Colonic mucosa (tissue), 4 donors: ENCODE results near the gene TMEM123. TPM values are rescaled to one million over a fixed set of nuclear protein-coding genes. Genes with fewer than 3 reads are reported as not detected.
"Not testable (repeated sequence)": the region's sequence is repeated elsewhere in the genome, so short reads cannot be mapped to it uniquely, and the experiment has no call there.

Experiments
- DNase-seq: peaks from one replicate; pipeline ENCODE4 v3.0.0-alpha.2; 2020
- H3K27ac ChIP-seq: fragments of 200-600 bp; one replicate; pipeline ENCODE4 v1.8.0; 2021
- H3K27me3 ChIP-seq: fragments of 200-600 bp; one replicate; pipeline ENCODE4 v1.8.0; 2021
- H3K36me3 ChIP-seq: fragments of 200-600 bp; one replicate; pipeline ENCODE4 v1.8.0; 2021
- H3K4me1 ChIP-seq: fragments of 200-600 bp; one replicate; pipeline ENCODE4 v1.8.0; 2021; ENCODE audit warnings: mild to moderate bottlenecking
- H3K4me3 ChIP-seq: fragments of 200-600 bp; one replicate; pipeline ENCODE4 v1.8.0; 2021
- H3K9ac ChIP-seq, 2 donors: one replicate each; pipeline ENCODE4 v1.7.0; 2013; ENCODE audit warnings: control low read depth in 2 of 2, low read depth in 2 of 2, low read length in 2 of 2
- H3K9me3 ChIP-seq: fragments of 200-600 bp; one replicate; pipeline ENCODE4 v1.8.0; 2021
- intact Hi-C: fragments of 100-400 bp; cut with DNase I; formaldehyde crosslinking; loops from one replicate; pipeline ENCODE4 v1.14.1; 2022
- total RNA-seq, 2 donors: library from RNA; stranded (reverse); fragmentation: NEBNext Ultra II Directional in 1 of 2; extraction: Animal tissue kit (Norgen Biotek cat#: 25700) in 1 of 2; gene quantifications; one replicate each; pipeline ENCODE4 v1.2.1, GENCODE V29; 2021
- TF ChIP-seq, protein P1 (sequence below): fragments of 200-600 bp; IDR thresholded peaks from one replicate; pipeline ENCODE4 v1.8.0; 2022; ENCODE audit warnings: antibody characterized with exemption, mild to moderate bottlenecking
- donor health status: healthy.
- donor health status: DM: no; HTN: no; CAD: no.
- donor health status: DM: no; HTN: no; CAD: no.

The TMEM123 gene
- total RNA-seq, 2 donors from 2014 or later: 126 to 175 TPM

DNA sequence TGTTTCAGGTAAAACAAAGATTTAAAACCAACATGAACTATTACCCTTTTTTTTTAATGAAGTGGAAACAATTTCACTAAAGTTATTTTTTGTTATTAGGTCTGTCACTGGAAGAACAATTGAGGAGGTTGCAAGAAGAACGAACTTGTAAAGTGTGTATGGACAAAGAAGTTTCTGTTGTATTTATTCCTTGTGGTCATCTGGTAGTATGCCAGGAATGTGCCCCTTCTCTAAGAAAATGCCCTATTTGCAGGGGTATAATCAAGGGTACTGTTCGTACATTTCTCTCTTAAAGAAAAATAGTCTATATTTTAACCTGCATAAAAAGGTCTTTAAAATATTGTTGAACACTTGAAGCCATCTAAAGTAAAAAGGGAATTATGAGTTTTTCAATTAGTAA, 74.7 kb downstream of the TMEM123 start:
- Histone ChIP-seq H3K9ac (no peak overlapping the region), H3K27ac (no peak overlapping the region), H3K4me3 (no peak overlapping the region), H3K27me3 (no peaks in the 10 kb centered on the region), H3K4me1 (no peaks in the 10 kb centered on the region), H3K36me3 (peaks cover 15% of the 10 kb centered on the region), H3K9me3 (no peaks in the 10 kb centered on the region)
- no peak for DNase-seq
- intact Hi-C loops: no loop called here
- TF ChIP-seq, protein P1, sequence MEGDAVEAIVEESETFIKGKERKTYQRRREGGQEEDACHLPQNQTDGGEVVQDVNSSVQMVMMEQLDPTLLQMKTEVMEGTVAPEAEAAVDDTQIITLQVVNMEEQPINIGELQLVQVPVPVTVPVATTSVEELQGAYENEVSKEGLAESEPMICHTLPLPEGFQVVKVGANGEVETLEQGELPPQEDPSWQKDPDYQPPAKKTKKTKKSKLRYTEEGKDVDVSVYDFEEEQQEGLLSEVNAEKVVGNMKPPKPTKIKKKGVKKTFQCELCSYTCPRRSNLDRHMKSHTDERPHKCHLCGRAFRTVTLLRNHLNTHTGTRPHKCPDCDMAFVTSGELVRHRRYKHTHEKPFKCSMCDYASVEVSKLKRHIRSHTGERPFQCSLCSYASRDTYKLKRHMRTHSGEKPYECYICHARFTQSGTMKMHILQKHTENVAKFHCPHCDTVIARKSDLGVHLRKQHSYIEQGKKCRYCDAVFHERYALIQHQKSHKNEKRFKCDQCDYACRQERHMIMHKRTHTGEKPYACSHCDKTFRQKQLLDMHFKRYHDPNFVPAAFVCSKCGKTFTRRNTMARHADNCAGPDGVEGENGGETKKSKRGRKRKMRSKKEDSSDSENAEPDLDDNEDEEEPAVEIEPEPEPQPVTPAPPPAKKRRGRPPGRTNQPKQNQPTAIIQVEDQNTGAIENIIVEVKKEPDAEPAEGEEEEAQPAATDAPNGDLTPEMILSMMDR: no peak

- intact Hi-C loops: no loop called here
- H3K4me1 ChIP-seq: no peaks in the 10 kb centered on the region
- H3K9ac ChIP-seq: no peak overlapping the region
- no peak overlapping the region for H3K4me3 ChIP-seq
- no peaks in the 10 kb centered on the region for H3K27me3 ChIP-seq
- no peak for DNase-seq
- no peaks in the 10 kb centered on the region for H3K9me3 ChIP-seq
- TF ChIP-seq, protein P1: no peak
- H3K36me3 ChIP-seq: peaks cover 15% of the 10 kb centered on the region
- H3K27ac ChIP-seq: no peak overlapping the region
These were observed 76.7 kb downstream of the TMEM123 start for GRCh38 chr11:102375720-102376399.

- H3K9me3 ChIP-seq, intact Hi-C loops, DNase-seq, H3K4me3 ChIP-seq, H3K9ac ChIP-seq, H3K27ac ChIP-seq, H3K4me1 ChIP-seq, H3K27me3 ChIP-seq: not testable (repeated sequence)
- peaks cover 10% of the 10 kb centered on the region for H3K36me3 ChIP-seq
These were observed 77.7 kb downstream of the TMEM123 start for GRCh38 chr11:102374633-102375424.

GRCh38 chr11:102368472-102368871, 84.1 kb downstream of the TMEM123 start:
- Histone ChIP-seq H3K36me3 (peaks cover 4% of the 10 kb centered on the region), H3K27me3 (no peaks in the 10 kb centered on the region), H3K9ac (no peak overlapping the region), H3K4me1 (no peaks in the 10 kb centered on the region), H3K27ac (no peak overlapping the region), H3K4me3 (no peak overlapping the region), H3K9me3 (no peaks in the 10 kb centered on the region)
- DNase-seq: no peak
- TF ChIP-seq, protein P1: no peak
- intact Hi-C loops: no loop called here

DNA sequence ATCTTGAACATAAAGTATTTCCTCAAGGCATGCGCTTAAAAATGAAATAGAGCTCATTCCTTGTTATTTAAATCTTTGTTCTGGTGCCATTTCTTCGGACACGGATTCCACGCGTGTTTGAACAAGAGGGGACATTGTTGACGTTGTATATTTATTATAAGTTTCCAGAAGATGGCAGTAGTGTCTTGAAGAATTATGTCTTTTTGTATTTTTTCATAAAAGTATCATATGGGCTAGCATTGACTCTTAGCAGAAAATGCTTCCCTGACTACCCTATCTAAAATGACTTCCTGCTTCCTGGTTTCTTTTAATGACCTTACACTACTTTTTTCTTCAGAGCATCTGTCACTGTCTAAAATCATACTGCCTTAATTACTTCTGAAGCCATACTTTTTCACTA, 85.2 kb downstream of the TMEM123 start:
- TF ChIP-seq, protein P1: no peak
- Histone ChIP-seq H3K36me3 (peaks cover 4% of the 10 kb centered on the region), H3K27me3 (no peaks in the 10 kb centered on the region), H3K27ac (no peak overlapping the region), H3K9ac (no peak overlapping the region), H3K4me3 (no peak overlapping the region), H3K9me3 (no peaks in the 10 kb centered on the region), H3K4me1 (no peaks in the 10 kb centered on the region)
- intact Hi-C loops: no loop called here
- DNase-seq: no peak

DNA sequence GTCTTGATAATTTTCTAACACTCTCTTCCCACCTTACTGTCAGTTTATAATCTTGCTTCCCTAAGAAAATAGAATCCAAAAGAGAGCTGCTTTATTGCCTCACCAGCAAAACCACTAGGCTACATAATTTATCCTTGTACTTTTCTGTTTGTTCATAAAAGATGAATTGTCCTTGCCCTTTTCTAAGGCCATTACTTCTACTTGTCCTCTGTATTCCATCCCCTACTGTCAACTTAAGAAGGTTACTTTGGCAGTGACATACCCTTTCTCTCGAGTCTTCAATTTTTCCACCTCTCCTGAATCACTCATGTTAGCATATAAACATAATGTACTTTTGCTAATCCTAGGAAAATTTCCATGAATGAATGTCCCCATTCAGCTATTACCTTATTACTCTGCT, 87.6 kb downstream of the TMEM123 start:
- peaks cover 7% of the 10 kb centered on the region for H3K36me3 ChIP-seq
- no peaks in the 10 kb centered on the region for H3K27me3 ChIP-seq
- TF ChIP-seq, protein P1: no peak
- intact Hi-C loops: no loop called here
- H3K9ac ChIP-seq: no peak overlapping the region
- no peaks in the 10 kb centered on the region for H3K9me3 ChIP-seq
- no peak overlapping the region for H3K4me3 ChIP-seq
- H3K4me1 ChIP-seq: no peaks in the 10 kb centered on the region
- H3K27ac ChIP-seq: no peak overlapping the region
- DNase-seq: no peak
